Epithelial cell of esophagus (primary cell): ENCODE measurements around the gene CHRM4.

Experiments used
- DNase-seq: peaks from one replicate; pipeline ENCODE4 v3.0.0; 2010; ENCODE audit warnings: low read depth
- H3K4me3 ChIP-seq: 2 replicates; pipeline ENCODE4 v1.5.1; 2011; ENCODE audit warnings: mild to moderate bottlenecking, low read length, control low read depth
- TF ChIP-seq, protein P1 (sequence below): IDR thresholded peaks from 2 replicates; pipeline ENCODE4 v1.5.1; 2011; ENCODE audit warnings: low read depth, mild to moderate bottlenecking, low read length, control low read depth, inconsistent platforms; ENCODE audit not compliant: insufficient read depth; ENCODE audit errors: missing control alignments

Gene CHRM4

DNA sequence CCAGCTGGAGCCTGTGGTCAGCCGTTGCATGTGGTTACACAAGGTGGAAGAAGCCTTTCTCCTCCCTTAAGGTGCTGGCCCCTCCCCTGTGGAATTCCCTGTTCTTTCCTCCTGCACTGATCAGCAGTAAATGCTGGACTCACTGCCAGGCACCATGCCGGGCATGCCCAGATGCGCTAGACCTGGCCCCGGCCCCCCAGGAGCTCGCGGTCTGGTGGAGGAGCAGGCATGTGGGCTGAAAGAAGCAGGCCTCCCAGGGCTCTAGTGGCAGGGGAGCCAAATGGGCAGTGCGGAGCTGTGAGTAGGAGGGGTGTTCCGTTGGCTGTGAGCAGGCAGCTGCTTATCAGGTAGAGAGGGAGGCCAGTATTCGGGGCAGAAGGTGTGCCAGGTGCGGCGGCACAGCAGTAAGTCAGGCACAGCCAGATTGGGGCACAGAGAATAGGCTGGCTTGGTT is 34.1 kb downstream of the CHRM4 start:
- no peak overlapping the region for H3K4me3 ChIP-seq
- peak; percentile 78 for DNase-seq

DNA sequence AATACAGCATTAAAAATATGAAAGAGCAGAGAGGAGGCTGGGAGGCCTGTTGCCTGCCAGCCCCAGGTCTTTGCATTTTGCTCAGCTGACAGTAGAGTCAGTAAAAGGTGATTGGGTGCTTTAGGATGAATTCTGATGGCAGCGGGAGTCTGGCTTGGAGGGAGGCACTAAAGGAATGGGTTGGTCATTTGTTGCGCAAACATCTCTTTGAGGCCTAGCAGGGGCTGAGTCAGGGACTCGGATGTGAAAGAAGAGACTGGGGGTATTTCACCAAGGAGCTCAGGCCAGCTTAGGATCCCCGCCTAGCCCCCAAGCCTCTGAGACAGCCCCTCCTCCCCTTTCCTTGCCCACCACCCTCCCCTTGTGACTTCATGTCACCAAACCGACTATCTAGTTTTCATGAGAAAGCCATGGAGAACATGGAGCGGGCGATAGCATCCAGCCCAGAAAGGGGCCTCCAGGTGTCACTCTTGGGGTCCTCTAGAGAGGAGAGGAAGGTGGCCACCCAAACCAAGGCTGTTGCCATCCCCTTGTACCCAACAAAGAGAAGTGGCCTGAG is 34.6 kb downstream of the CHRM4 start:
- peak; percentile 90 for DNase-seq
- no peak overlapping the region for H3K4me3 ChIP-seq
- TF ChIP-seq, protein P1, sequence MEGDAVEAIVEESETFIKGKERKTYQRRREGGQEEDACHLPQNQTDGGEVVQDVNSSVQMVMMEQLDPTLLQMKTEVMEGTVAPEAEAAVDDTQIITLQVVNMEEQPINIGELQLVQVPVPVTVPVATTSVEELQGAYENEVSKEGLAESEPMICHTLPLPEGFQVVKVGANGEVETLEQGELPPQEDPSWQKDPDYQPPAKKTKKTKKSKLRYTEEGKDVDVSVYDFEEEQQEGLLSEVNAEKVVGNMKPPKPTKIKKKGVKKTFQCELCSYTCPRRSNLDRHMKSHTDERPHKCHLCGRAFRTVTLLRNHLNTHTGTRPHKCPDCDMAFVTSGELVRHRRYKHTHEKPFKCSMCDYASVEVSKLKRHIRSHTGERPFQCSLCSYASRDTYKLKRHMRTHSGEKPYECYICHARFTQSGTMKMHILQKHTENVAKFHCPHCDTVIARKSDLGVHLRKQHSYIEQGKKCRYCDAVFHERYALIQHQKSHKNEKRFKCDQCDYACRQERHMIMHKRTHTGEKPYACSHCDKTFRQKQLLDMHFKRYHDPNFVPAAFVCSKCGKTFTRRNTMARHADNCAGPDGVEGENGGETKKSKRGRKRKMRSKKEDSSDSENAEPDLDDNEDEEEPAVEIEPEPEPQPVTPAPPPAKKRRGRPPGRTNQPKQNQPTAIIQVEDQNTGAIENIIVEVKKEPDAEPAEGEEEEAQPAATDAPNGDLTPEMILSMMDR: no peak

More for the DNA sequence above, 34.1 kb downstream of the CHRM4 start:
- TF ChIP-seq, protein P1: no peak

DNA sequence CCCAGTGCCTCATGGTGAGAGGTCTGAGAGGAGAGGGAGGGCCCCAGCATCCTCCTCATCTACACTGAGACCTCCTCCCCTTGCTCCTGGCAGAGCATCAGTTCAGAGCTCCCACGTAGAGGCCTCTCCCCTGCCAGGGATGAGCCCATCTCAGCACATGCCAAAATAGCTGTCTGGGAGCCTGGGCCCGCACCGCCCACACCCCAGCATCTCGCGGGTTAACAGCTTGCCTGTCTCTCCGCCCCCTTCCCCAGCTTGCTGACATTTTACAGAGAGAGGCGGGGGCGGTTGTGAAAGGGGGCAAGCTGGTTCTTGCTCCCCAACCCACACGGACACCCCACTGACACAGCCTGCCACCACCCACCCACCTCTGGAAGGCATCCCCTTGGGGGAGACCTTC is 37.9 kb downstream of the CHRM4 start:
- TF ChIP-seq, protein P1: no peak
- DNase-seq: peak; percentile 45
- H3K4me3 ChIP-seq: no peak overlapping the region

DNA sequence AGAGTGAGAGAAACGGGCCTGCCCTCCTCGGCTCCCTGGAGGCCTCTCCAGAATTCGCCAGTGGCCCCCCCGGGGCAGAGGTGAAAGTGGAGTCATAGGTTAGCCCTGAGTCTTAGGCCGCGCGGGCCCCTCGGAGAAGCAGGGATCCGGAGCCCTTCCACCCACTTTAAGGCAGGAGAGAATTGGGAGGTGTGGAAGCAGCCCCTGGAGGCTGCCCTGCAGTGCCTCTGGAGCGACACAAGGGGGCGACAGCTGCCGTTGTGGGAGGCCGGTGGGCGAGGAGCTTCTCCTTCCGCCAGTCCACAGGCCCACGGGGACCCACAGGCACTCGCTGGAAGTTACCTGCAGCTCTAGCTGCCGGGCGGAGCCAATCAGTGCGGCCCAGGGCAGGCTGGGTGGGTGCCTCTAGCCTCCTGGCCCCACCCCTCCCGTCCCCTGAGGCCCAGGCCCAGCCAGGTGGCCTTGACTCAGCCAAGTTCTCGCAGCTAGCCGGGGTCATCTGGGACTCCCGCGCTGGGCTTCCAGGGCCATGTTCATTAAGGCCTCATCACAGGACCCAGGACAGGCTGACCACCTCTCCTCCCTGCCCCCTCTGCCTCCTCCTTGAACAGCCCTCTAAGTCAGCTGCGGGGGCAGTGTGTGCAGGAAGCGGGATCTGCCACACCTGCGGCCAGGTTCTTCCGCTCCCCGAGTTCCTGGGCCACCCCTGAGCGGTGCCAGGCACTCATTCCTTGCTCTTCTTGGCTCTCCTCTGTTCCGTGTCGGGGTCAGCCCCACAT is 39.3 kb downstream of the CHRM4 start:
- no peak overlapping the region for H3K4me3 ChIP-seq
- TF ChIP-seq, protein P1: peak; percentile 74
- DNase-seq: peak; percentile 59

DNA sequence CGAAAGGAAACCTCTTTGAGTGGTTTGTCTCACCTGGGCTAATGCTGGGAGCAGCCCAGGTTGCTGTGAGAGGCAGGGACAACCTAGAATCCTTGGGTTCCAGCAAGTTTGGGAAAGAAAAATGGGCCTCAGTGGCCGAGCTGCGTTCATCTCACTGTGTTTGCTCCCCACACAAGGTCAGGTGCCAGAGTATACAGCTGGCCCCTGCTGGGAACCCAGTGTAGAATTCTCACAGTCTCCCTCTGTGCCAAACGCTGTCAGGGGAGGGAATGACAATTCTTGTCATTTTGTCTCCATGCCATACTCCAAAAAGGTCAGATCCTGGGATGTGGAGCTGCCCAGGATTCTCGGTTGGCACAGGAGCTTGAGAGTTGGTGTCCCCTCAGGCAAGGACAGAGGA is 40.0 kb downstream of the CHRM4 start:
- H3K4me3 ChIP-seq: no peak overlapping the region
- DNase-seq: no peak

DNA sequence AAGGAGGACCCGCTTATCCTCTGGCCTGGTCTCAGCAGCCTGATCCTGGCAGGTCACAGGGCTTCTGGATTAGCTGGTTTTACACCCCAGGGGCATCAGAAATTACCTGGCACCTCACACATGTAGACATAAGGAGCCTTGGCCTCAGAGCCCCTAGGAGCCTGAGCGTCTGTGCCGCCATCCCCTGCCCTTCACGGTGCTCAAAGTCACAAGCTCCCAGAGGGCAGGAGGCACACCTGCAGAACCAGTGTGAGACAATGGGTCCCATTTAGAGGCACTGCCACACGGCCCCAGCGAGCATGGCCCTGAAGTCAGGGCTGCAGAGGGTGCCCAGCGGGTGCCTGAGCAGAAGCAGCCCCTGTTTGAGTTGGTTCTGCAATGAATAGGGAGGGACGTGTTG is 40.4 kb downstream of the CHRM4 start:
- no peak overlapping the region for H3K4me3 ChIP-seq
- TF ChIP-seq, protein P1: no peak
- no peak for DNase-seq

More for the DNA sequence above, 40.0 kb downstream of the CHRM4 start:
- TF ChIP-seq, protein P1: no peak
